Thoracic aorta (tissue), 2 donors: Measurements from ENCODE around the gene MED23. TPM values are rescaled to one million over a fixed set of nuclear protein-coding genes. Genes with fewer than 3 reads are reported as not detected.

Source experiments
- ATAC-seq: fragments of 150-250 bp; one replicate; pipeline ENCODE4 v1.8.0; 2017; ENCODE audit warnings: low read depth; ENCODE audit not compliant: insufficient number of reproducible peaks, low FRiP score
- DNase-seq: peaks from one replicate; pipeline ENCODE4 v3.0.0-alpha.2; 2020; ENCODE audit warnings: low spot score
- H3K27ac ChIP-seq, 2 donors: fragments of 200-600 bp; sonication (generic); 1 replicate in 1 of 2; 2 replicates in 1 of 2; pipeline ENCODE4 v1.5.1; 2016; ENCODE audit warnings: mild to moderate bottlenecking in 2 of 2, moderate library complexity in 2 of 2
- H3K27me3 ChIP-seq: fragments of 200-600 bp; sonication (generic); replicated peaks from 2 replicates; pipeline ENCODE4 v1.6.0; 2016; ENCODE audit warnings: mild to moderate bottlenecking; ENCODE audit not compliant: insufficient read depth
- H3K36me3 ChIP-seq: fragments of 200-600 bp; sonication (generic); one replicate; pipeline ENCODE4 v1.5.1; 2016
- H3K4me1 ChIP-seq, 2 donors: fragments of 200-600 bp; sonication (generic); 1 replicate in 1 of 2; 2 replicates in 1 of 2; pipeline versions ENCODE4 v1.5.1 to v1.6.0; 2016; ENCODE audit warnings: low read depth in 2 of 2, mild to moderate bottlenecking in 1 of 2; ENCODE audit not compliant: control insufficient read depth in 1 of 2
- H3K4me3 ChIP-seq: fragments of 200-600 bp; sonication (generic); 2 replicates; pipeline ENCODE4 v1.5.1; 2016; ENCODE audit warnings: mild to moderate bottlenecking
- H3K9me3 ChIP-seq: fragments of 200-600 bp; sonication (generic); 2 replicates; pipeline ENCODE4 v1.5.1; 2016
- total RNA-seq, 2 donors: library from RNA; depleted of rRNA; stranded (reverse); fragments of >200 nt; gene quantifications; one replicate each; pipeline versions ENCODE4 v1.1.0 to v1.2.3, GENCODE V29; 2016
- TF ChIP-seq, protein P1 (sequence below): fragments of 200-600 bp; sonication (generic); IDR thresholded peaks from one replicate; pipeline ENCODE4 v1.5.1; 2019; ENCODE audit warnings: antibody characterized with exemption

The MED23 gene
- total RNA-seq, 2 donors from 2014 or later = 24.0 to 62.4 TPM

DNA sequence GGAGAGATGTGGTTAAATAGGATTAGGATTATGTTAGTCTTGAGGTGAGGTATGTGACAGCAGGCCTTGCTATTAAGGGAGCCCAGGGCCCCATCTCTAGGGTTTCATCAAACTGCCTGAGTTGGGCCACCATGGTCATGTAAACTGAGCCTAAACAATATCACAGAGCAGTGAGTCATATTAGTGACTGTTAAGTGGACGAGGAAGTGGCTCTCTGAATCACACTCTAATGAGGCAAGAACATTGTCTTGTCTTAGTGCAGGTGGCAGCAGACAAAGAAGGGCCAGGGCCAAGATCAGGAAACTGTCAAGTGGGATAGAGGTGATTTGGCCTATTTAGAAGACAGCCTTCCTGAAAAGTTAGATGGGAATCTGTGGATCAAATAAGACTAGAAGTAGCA, 32.2 kb upstream of the MED23 start:
- no peak for ATAC-seq

DNA sequence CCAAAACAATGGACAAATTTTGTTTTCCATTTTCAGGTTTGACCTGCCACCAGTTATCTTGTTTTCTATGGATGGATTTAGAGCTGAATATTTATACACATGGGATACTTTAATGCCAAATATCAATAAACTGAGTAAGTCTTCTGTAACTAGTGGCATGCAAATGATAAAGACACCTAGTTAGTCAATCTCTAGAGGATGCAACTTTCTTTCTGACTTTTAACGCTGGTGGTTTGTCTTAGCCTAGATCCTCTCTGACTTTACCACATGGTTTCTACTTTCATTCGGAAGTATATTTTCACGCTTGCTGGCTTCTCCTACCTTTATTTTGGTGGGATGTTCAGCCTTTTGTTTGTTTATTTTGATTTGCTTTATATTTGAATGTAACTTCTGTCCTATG, 30.2 kb upstream of the MED23 start:
- DNase-seq = no peak
- H3K9me3 ChIP-seq = no peaks in the 10 kb centered on the region
- H3K27me3 ChIP-seq = no peaks in the 10 kb centered on the region
- ATAC-seq = no peak
- no peaks in the 10 kb centered on the region for H3K36me3 ChIP-seq
- no peak overlapping the region for H3K4me3 ChIP-seq
- H3K27ac ChIP-seq = no peak overlapping the region
- TF ChIP-seq, protein P1, sequence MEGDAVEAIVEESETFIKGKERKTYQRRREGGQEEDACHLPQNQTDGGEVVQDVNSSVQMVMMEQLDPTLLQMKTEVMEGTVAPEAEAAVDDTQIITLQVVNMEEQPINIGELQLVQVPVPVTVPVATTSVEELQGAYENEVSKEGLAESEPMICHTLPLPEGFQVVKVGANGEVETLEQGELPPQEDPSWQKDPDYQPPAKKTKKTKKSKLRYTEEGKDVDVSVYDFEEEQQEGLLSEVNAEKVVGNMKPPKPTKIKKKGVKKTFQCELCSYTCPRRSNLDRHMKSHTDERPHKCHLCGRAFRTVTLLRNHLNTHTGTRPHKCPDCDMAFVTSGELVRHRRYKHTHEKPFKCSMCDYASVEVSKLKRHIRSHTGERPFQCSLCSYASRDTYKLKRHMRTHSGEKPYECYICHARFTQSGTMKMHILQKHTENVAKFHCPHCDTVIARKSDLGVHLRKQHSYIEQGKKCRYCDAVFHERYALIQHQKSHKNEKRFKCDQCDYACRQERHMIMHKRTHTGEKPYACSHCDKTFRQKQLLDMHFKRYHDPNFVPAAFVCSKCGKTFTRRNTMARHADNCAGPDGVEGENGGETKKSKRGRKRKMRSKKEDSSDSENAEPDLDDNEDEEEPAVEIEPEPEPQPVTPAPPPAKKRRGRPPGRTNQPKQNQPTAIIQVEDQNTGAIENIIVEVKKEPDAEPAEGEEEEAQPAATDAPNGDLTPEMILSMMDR = no peak
- no peaks in the 10 kb centered on the region for H3K4me1 ChIP-seq

More for the DNA sequence above, 32.2 kb upstream of the MED23 start:
- H3K36me3 ChIP-seq = no peaks in the 10 kb centered on the region
- H3K27me3 ChIP-seq = no peaks in the 10 kb centered on the region
- DNase-seq = no peak
- no peaks in the 10 kb centered on the region for H3K9me3 ChIP-seq
- TF ChIP-seq, protein P1 = no peak
- H3K27ac ChIP-seq = no peak overlapping the region
- no peak overlapping the region for H3K4me3 ChIP-seq
- H3K4me1 ChIP-seq = no peaks in the 10 kb centered on the region

DNA sequence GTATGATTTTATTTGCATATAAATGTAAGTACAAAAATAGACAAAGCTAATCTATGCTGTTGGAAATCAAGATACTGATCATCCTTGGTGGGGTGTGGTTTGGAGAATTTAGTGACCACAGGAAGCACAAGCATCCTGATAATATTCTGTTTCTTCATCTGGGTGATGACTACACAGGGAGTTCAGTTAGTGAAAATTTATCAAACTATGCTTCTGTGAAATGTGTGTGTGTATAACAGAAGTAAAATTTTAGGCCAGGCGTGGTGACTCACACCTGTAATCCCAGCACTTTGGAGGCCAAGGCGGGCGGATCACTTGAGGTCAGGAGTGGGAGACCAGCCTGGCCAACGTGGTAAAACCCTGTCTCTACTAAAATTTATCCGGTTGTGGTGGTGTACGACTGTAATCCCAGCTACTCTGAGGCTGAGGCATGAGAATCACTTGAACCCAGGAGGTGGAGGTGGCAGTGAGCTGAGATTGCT, 29.6 kb upstream of the MED23 start:
- no peaks in the 10 kb centered on the region for H3K36me3 ChIP-seq
- H3K27me3 ChIP-seq = no peaks in the 10 kb centered on the region
- DNase-seq = no peak
- no peaks in the 10 kb centered on the region for H3K4me1 ChIP-seq
- H3K4me3 ChIP-seq = no peak overlapping the region
- TF ChIP-seq, protein P1 = no peak
- H3K27ac ChIP-seq = no peak overlapping the region
- H3K9me3 ChIP-seq = no peaks in the 10 kb centered on the region
- no peak for ATAC-seq

DNA sequence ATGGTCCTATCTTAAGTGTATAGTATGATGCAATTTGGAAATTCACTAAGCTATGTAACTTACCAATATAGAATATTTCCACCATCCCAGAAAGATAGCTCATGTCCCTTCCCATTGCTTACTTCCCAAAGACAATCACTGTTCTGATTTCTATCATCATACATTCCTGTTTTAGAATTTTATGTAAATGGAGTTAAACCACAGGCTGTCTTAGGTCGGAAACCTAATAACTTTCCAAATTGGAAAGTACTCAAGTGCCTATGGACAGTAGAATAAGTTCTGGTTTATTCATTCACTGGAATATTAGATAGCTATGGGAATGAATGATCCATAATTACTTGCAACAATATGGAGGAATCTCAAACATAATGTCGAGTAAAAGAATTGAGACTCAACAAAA, 29.2 kb upstream of the MED23 start:
- Histone ChIP-seq H3K27ac (no peak overlapping the region), H3K4me3 (no peak overlapping the region), H3K27me3 (no peaks in the 10 kb centered on the region), H3K9me3 (no peaks in the 10 kb centered on the region), H3K4me1 (no peaks in the 10 kb centered on the region), H3K36me3 (no peaks in the 10 kb centered on the region)
- ATAC-seq = no peak
- DNase-seq = no peak
- TF ChIP-seq, protein P1 = no peak

DNA sequence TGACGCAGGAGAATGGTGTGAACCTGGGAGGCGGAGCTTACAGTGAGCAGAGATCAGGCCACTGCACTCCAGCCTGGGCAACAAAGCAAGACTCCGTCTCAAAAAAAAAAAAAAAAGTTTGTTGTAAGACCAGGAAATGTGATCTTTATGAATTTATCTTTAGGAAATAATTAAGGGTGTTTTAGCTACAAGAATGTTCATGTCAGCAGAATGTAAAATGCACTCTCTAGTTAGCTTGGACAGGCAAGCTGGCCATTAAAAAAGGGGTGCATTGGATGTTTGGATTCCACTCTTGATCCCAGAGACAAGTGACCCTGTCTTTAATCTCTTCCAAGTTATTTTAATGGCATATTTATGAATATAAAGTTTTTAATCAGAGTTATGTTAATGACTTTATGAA, 28.6 kb upstream of the MED23 start:
- no peak overlapping the region for H3K27ac ChIP-seq
- no peaks in the 10 kb centered on the region for H3K27me3 ChIP-seq
- H3K4me1 ChIP-seq = no peaks in the 10 kb centered on the region
- no peaks in the 10 kb centered on the region for H3K9me3 ChIP-seq
- H3K36me3 ChIP-seq = no peaks in the 10 kb centered on the region
- TF ChIP-seq, protein P1 = no peak
- H3K4me3 ChIP-seq = no peak overlapping the region
- ATAC-seq (no peak), DNase-seq (no peak)
